Measurements from ENCODE around the gene KCTD21.

GRCh38 chr11:78150754-78151153 lies 37.7 kb downstream of the KCTD21 start:
- TF ChIP-seq CTCF (conservative IDR thresholded peaks at IDR 0.05; ENCODE audit: low read depth, low read length) (no peak), EZH2 (IDR thresholded peaks at IDR 0.05; ENCODE audit: low read length, unreplicated experiment) (no peak), EZH2phosphoT487 (IDR thresholded peaks at IDR 0.05; ENCODE audit: borderline replicate concordance, low read length) (no peak)
